Heart right ventricle (tissue), 16 donors: Measurements from ENCODE around the gene PCSK2. TPM values are rescaled to one million over a fixed set of nuclear protein-coding genes. Genes with fewer than 3 reads are reported as not detected.

Experiments used
- ATAC-seq, 8 donors: fragments of 200-7000 bp; cut with Tn5 transposase; one replicate each; pipeline ENCODE4 v1.9.1; 2020; ENCODE audit warnings: mild to moderate bottlenecking in 8 of 8, moderate library complexity in 8 of 8, moderate number of reproducible peaks in 1 of 8
- DNase-seq, 2 donors: peaks; one replicate each; pipeline ENCODE4 v3.0.0-alpha.2; 2020
- H3K27ac ChIP-seq, 10 donors: fragments of 200-600 bp; sonication (generic) in 2 of 10; one replicate each; pipeline versions ENCODE4 v1.5.0 to v1.8.0; 2020 to 2022; ENCODE audit warnings: mild to moderate bottlenecking in 3 of 10
- H3K27me3 ChIP-seq, 7 donors: fragments of 200-600 bp; one replicate each; pipeline ENCODE4 v1.8.0; 2021 to 2022; ENCODE audit warnings: mild to moderate bottlenecking in 2 of 7
- H3K36me3 ChIP-seq, 9 donors: fragments of 200-600 bp; sonication (generic) in 1 of 9; one replicate each; pipeline versions ENCODE4 v1.5.0 to v1.8.0; 2020 to 2022; ENCODE audit warnings: mild to moderate bottlenecking in 2 of 9
- H3K4me1 ChIP-seq, 9 donors: fragments of 200-600 bp; sonication (generic) in 1 of 9; one replicate each; pipeline versions ENCODE4 v1.5.0 to v1.8.0; 2020 to 2022; ENCODE audit warnings: mild to moderate bottlenecking in 4 of 9
- H3K4me3 ChIP-seq, 10 donors: fragments of 200-600 bp; sonication (generic) in 2 of 10; one replicate each; pipeline versions ENCODE4 v1.5.0 to v1.8.0; 2020 to 2022; ENCODE audit warnings: mild to moderate bottlenecking in 7 of 10, moderate library complexity in 2 of 10
- H3K9me3 ChIP-seq, 11 donors: fragments of 200-600 bp in 10 of 11; sonication (generic) in 2 of 11; one replicate each; pipeline versions ENCODE4 v1.5.0 to v1.8.0; 2013 to 2022; ENCODE audit warnings: mild to moderate bottlenecking in 2 of 11, control low read depth in 1 of 11, moderate library complexity in 1 of 11
- WGBS, 2 donors: extraction: QIAGEN DNeasy Blood & Tissue Kit; methylation state at CpG; one replicate each; pipeline ENCODE4 v1.1.7; 2013; ENCODE audit warnings: inconsistent platforms in 1 of 2; 5-methylcytosine and 5-hydroxymethylcytosine counted together
- intact Hi-C, 10 donors: fragments of 100-400 bp; cut with DNase I; formaldehyde crosslinking; loops; one replicate each; pipeline versions ENCODE4 v1.11.1 to v1.14.2; 2022
- polyA plus RNA-seq, 2 donors: library from polyadenylated mRNA; stranded (reverse); fragments of 200-250 nt; gene quantifications; one replicate each; pipeline ENCODE4 v1.2.3, GENCODE V29; 2013
- total RNA-seq, 10 donors: library from RNA; stranded (reverse); fragmentation: NEBNext Ultra II Directional in 3 of 10; extraction: Animal tissue kit (Norgen Biotek cat#: 25700) in 3 of 10; gene quantifications; one replicate each; pipeline versions ENCODE4 v1.2.1 to v1.2.4, GENCODE V29; 2021 to 2023
- TF ChIP-seq, protein P1 (sequence below), 9 donors: fragments of 200-600 bp; sonication (generic) in 2 of 9; IDR thresholded peaks; one replicate each; pipeline versions ENCODE4 v1.5.0 to v1.8.0; 2021 to 2022; ENCODE audit warnings: antibody characterized with exemption in 9 of 9, mild to moderate bottlenecking in 5 of 9, moderate library complexity in 1 of 9
- donor health status: Arrhythmogenic right ventricular cardiomyopathy.
- donor health status: ischemic (EF 13 %, LVEDD 7.1; RV severe dilation, severe dysfunction).
- donor health status: healthy with polysubstance abuse.
- donor health status: DM: no; HTN: yes; CAD: no.
- donor health status: DM: no; HTN: no; CAD: no.
- donor health status: ischemic (EF 25% LVEDD 6.9; RV normal size, moderate dysfunction).
- donor health status: ischemic (EF 25% LVEDD 5.7; RV mildly dilated, moderate dysfunction).
- donor health status: healthy.
- donor health status: DM: yes; HTN: yes; CAD: no.
- donor health status: Ischemic cardiomyopathy.
- donor health status: ischemic (EF 35%, LVEDD 5.7; RV mildly dilated, moderate dysfunction).
- donor health status: nonischemic (EF 11% LVEDD 7.7; RV severe dilation, severe dysfunction).
- donor health status: DM: yes; HTN: yes; CAD: no.
- donor health status: PGD.
- donor health status: ischemic (EF 29% LVEDD 5.4; RV normal size, mild dysfunction).
- donor health status: nonischemic (EF 23%, LVEDD 6.1; RV moderate dilation, normal function).

The PCSK2 gene
- total and polyA plus RNA-seq, 12 donors: 0.09 to 1.4 (median 0.66) TPM; not detected in 1

DNA sequence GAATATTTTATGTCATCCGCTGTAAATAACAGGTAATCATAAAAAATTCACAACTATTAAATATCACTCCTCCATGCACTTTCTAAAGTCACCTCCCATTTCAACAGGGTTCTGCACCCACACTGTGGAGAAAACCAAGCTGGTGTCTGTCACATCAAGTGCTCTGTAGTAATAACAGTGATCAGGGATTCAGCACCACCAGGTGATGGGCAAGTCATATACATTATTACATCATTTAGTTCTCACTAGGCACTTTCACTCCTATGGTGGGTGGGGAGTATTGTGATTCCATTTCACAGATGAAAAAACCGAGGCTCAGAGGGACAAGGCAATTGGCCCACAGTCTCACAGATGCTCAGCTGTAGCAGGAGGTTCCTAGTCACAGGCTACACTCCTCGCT is 295.7 kb downstream of the PCSK2 start:
- no peak for DNase-seq
- TF ChIP-seq, protein P1, sequence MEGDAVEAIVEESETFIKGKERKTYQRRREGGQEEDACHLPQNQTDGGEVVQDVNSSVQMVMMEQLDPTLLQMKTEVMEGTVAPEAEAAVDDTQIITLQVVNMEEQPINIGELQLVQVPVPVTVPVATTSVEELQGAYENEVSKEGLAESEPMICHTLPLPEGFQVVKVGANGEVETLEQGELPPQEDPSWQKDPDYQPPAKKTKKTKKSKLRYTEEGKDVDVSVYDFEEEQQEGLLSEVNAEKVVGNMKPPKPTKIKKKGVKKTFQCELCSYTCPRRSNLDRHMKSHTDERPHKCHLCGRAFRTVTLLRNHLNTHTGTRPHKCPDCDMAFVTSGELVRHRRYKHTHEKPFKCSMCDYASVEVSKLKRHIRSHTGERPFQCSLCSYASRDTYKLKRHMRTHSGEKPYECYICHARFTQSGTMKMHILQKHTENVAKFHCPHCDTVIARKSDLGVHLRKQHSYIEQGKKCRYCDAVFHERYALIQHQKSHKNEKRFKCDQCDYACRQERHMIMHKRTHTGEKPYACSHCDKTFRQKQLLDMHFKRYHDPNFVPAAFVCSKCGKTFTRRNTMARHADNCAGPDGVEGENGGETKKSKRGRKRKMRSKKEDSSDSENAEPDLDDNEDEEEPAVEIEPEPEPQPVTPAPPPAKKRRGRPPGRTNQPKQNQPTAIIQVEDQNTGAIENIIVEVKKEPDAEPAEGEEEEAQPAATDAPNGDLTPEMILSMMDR (IDR thresholded peaks at IDR 0.05): no peak
- WGBS, 2 donors: 84 to 86% methylated on average over 3 of the region's 3 CpGs
- ATAC-seq: no peak
- Histone ChIP-seq H3K36me3 (no peaks in the 10 kb centered on the region), H3K9me3 (no peaks in the 10 kb centered on the region), H3K27me3 (no peaks in the 10 kb centered on the region), H3K27ac (no peak overlapping the region), H3K4me1 (peaks cover 0 to 14% (median 6%) of the 10 kb centered on the region in 9 donors), H3K4me3 (no peak overlapping the region)
- intact Hi-C loops: loop anchor here in 1 of 10 donors (10.0 kb wide), 1 partner anchor 392 kb away; no protein-coding TSS in a partner anchor

DNA sequence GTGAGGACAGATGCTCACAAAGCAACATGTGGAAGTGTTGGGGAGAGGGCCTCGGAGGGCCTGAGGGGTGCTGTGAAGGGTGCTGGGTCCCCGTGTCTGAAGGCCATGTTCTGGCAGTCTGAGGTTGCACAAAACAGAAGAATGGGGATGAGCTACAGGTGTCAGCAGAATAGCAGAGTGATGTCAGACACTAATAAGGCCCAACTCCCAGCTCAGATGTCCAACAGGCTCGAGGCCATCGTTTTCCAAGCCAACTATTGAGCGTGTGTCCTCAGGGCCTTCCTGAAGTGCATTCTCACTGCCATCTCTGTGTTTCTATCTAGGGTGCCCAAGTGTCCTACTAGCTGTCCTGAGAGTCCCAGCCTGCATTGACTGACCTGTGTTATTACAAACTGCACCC is 296.5 kb downstream of the PCSK2 start:
- Histone ChIP-seq H3K27me3 (no peaks in the 10 kb centered on the region), H3K36me3 (no peaks in the 10 kb centered on the region), H3K4me1 (peaks cover 0 to 14% (median 6%) of the 10 kb centered on the region in 9 donors), H3K27ac (no peak overlapping the region), H3K9me3 (no peaks in the 10 kb centered on the region), H3K4me3 (no peak overlapping the region)
- intact Hi-C loops: loop anchor here in 1 of 10 donors (10.0 kb wide), 1 partner anchor 391 kb away; no protein-coding TSS in a partner anchor
- TF ChIP-seq, protein P1 (IDR thresholded peaks at IDR 0.05): no peak
- ATAC-seq (no peak), DNase-seq (no peak)
- WGBS, 2 donors: 83 to 87% methylated on average over 5 of the region's 5 CpGs

DNA sequence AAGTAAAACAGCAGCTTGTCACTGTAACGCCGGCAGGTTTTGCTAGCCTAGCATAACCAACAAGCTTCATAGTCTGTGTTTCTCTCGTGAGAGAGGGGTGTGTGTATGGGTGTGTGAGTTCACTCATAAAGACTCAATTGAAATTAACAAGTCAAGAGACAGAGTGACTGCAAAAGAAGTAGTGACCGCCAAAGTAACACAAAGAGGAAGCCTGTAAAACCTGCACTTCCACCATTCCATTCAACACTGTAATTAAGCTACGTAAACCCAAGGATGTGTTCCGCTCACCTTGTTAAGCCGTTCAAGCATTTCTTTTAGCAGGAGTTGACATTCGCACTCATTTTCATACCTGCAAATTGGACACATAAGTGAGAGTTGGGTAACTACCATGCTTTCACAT is 297.7 kb downstream of the PCSK2 start:
- 87 to 90% methylated on average over 8 of the region's 8 CpGs for WGBS, 2 donors
- TF ChIP-seq, protein P1 (IDR thresholded peaks at IDR 0.05): no peak
- no peaks in the 10 kb centered on the region for H3K9me3 ChIP-seq
- DNase-seq (no peak), ATAC-seq (no peak)
- no peaks in the 10 kb centered on the region for H3K27me3 ChIP-seq
- H3K4me1 ChIP-seq: peaks cover 0 to 14% (median 6%) of the 10 kb centered on the region in 9 donors
- H3K27ac ChIP-seq: no peak overlapping the region
- H3K36me3 ChIP-seq: no peaks in the 10 kb centered on the region
- intact Hi-C loops: loop anchor here in 1 of 10 donors (10.0 kb wide), 1 partner anchor 390 kb away; no protein-coding TSS in a partner anchor
- no peak overlapping the region for H3K4me3 ChIP-seq

DNA sequence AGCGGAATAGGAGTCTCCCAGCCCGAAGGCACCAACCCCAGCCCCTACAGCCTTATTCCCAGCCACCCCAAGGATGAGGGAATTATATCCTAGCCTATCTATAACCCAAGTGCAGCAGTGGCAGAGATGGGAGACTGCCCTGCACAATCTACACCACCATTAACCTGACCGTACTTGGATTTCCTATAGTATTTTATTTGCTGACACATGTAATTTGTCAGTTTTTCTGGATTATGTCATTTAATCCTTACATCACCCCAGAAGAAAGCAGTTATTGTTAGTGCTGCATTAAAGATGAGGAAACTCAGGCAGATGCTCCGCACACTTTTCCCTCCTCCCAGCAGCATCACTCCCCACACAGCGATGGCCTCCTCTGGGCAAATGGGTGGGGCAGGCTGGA is 298.3 kb downstream of the PCSK2 start:
- intact Hi-C loops: loop anchor here in 1 of 10 donors (10.0 kb wide), 1 partner anchor 390 kb away; no protein-coding TSS in a partner anchor
- H3K27ac ChIP-seq: no peak overlapping the region
- peaks cover 0 to 14% (median 6%) of the 10 kb centered on the region in 9 donors for H3K4me1 ChIP-seq
- H3K36me3 ChIP-seq: no peaks in the 10 kb centered on the region
- H3K4me3 ChIP-seq: no peak overlapping the region
- no peak for DNase-seq
- TF ChIP-seq, protein P1 (IDR thresholded peaks at IDR 0.05): no peak
- H3K27me3 ChIP-seq: peaks cover 0 to 6% (median 0%) of the 10 kb centered on the region in 7 donors
- WGBS, 2 donors: 86 to 93% methylated on average over 5 of the region's 5 CpGs
- no peaks in the 10 kb centered on the region for H3K9me3 ChIP-seq
- no peak for ATAC-seq
